Frontal cortex (tissue), 4 donors: ENCODE measurements around the gene EYS. TPM values are rescaled to one million over a fixed set of nuclear protein-coding genes. Genes with fewer than 3 reads are reported as not detected.

Experiments used
- DNase-seq, 2 donors: peaks; one replicate each; pipeline ENCODE4 v3.0.0; 2012; ENCODE audit warnings: low spot score in 2 of 2
- FAIRE-seq: peaks from 2 replicates; lab custom pipeline; 2012; peaks lifted over from hg19 to GRCh38; lab: Jason Lieb, UNC
- total RNA-seq: library from RNA; depleted of rRNA; stranded (reverse); fragments of >200 nt; gene quantifications from one replicate; pipeline ENCODE4 v1.2.3, GENCODE V29; 2014
- donor health status: control.
- donor health status: control.
- donor health status: control.

Gene EYS
- total RNA-seq, 1 donor from 2014 or later = 2.0 TPM

- FAIRE-seq = no peak
- no peak for DNase-seq
Measured at GRCh38 chr6:64789476-64789875, 917.5 kb downstream of the EYS start.

- DNase-seq = no peak
- no peak for FAIRE-seq
Measured at GRCh38 chr6:64786736-64787135, 920.3 kb downstream of the EYS start.

GRCh38 chr6:64782877-64783276 is 924.1 kb downstream of the EYS start:
- FAIRE-seq = no peak
- no peak for DNase-seq

GRCh38 chr6:64777941-64778785 is 928.9 kb downstream of the EYS start:
- no peak for FAIRE-seq

GRCh38 chr6:64776359-64776758 is 930.7 kb downstream of the EYS start:
- DNase-seq (no peak), FAIRE-seq (no peak)

More at GRCh38 chr6:64777941-64778785, 928.9 kb downstream of the EYS start:
- no peak for DNase-seq

GRCh38 chr6:64774881-64775280 is 932.1 kb downstream of the EYS start:
- no peak for DNase-seq

GRCh38 chr6:64750910-64751309 is 956.1 kb downstream of the EYS start:
- no peak for FAIRE-seq
- DNase-seq = no peak

More at GRCh38 chr6:64774881-64775280, 932.1 kb downstream of the EYS start:
- no peak for FAIRE-seq

- FAIRE-seq (no peak), DNase-seq (no peak)
Measured at GRCh38 chr6:64737418-64737817, 969.6 kb downstream of the EYS start.

- FAIRE-seq = no peak
- DNase-seq = no peak
Measured at GRCh38 chr6:64736421-64736950, 970.5 kb downstream of the EYS start.

- DNase-seq (no peak), FAIRE-seq (no peak)
Measured at GRCh38 chr6:64733433-64733832, 973.6 kb downstream of the EYS start.

GRCh38 chr6:64732888-64733287 is 974.1 kb downstream of the EYS start:
- no peak for DNase-seq
- FAIRE-seq = no peak

- DNase-seq = no peak
- FAIRE-seq = no peak
Measured at GRCh38 chr6:64729522-64729921, 977.5 kb downstream of the EYS start.

GRCh38 chr6:64727075-64727474 is 980.0 kb downstream of the EYS start:
- FAIRE-seq (no peak), DNase-seq (no peak)

- FAIRE-seq (no peak), DNase-seq (no peak)
Measured at GRCh38 chr6:64724091-64724490, 982.9 kb downstream of the EYS start.

GRCh38 chr6:64723327-64724058 is 983.5 kb downstream of the EYS start:
- no peak for DNase-seq
- no peak for FAIRE-seq

- no peak for DNase-seq
- no peak for FAIRE-seq
Measured at GRCh38 chr6:64721865-64722264, 985.2 kb downstream of the EYS start.

- no peak for FAIRE-seq
Measured at GRCh38 chr6:64717281-64717680, 989.7 kb downstream of the EYS start.

GRCh38 chr6:64715624-64716023 is 991.4 kb downstream of the EYS start:
- no peak for FAIRE-seq
- DNase-seq = no peak

More at GRCh38 chr6:64717281-64717680, 989.7 kb downstream of the EYS start:
- DNase-seq = no peak

- no peak for DNase-seq
- FAIRE-seq = no peak
Measured at GRCh38 chr6:64714073-64714472, 993.0 kb downstream of the EYS start.

- FAIRE-seq (no peak), DNase-seq (no peak)
Measured at GRCh38 chr6:64713175-64713574, 993.9 kb downstream of the EYS start.

- FAIRE-seq = no peak
- no peak for DNase-seq
Measured at GRCh38 chr6:64712606-64713005, 994.4 kb downstream of the EYS start.
